Kidney epithelial cell (primary cell): ENCODE data around the gene TRAPPC2. TPM values are rescaled to one million over a fixed set of nuclear protein-coding genes. Genes with fewer than 3 reads are reported as not detected.
"Not testable (repeated sequence)": the region's sequence is repeated elsewhere in the genome, so short reads cannot be mapped to it uniquely, and the experiment has no call there.

Source experiments
- DNase-seq: peaks from one replicate; pipeline ENCODE4 v3.0.0-alpha.2; 2010; ENCODE audit warnings: low read depth
- H3K27me3 ChIP-seq: 2 replicates; pipeline ENCODE4 v1.6.0; 2011; ENCODE audit warnings: low read length; ENCODE audit not compliant: control insufficient read depth, insufficient read depth
- H3K36me3 ChIP-seq: 2 replicates; pipeline ENCODE4 v1.5.1; 2011; ENCODE audit warnings: low read length; ENCODE audit not compliant: control insufficient read depth, insufficient read depth
- H3K4me3 ChIP-seq: 2 replicates; pipeline ENCODE4 v1.5.1; 2011; ENCODE audit warnings: low read depth, mild to moderate bottlenecking, control low read depth, low read length
- total RNA-seq: library from RNA; depleted of rRNA; stranded (reverse); fragments of >200 nt; gene quantifications from 2 replicates; pipeline ENCODE4 v1.2.3, GENCODE V29; 2015
- TF ChIP-seq, protein P1 (sequence below): IDR thresholded peaks from 2 replicates; pipeline ENCODE4 v1.5.1; 2011; ENCODE audit warnings: mild to moderate bottlenecking, moderate library complexity, low read length, control low read depth, inconsistent platforms; ENCODE audit not compliant: insufficient read depth, poor library complexity, severe bottlenecking

Gene TRAPPC2
- total RNA-seq, 1 donor from 2014 or later: 19.7 TPM

DNA sequence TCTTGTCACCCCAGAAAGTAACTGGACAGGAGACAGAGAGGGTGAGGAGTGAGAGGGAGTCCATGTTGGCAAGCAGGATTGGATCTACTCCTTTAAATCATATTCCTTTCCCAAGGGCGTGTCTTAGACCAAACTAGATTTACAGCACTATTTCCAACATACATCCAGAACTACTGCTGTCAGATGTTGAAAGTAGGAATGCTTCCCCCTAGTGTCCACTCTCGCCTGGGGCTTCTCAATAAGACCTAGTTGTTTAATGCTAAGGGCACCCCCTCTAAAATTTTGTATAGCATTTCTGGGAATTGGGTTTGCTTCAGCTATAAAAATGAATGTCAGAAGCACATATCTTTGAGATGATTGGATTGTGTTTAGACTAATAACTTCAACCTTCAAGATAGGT lies 13.4 kb upstream of the TRAPPC2 start:
- DNase-seq: peak; percentile 21
- Histone ChIP-seq H3K36me3 (peaks cover 1% of the 10 kb centered on the region), H3K27me3 (no peaks in the 10 kb centered on the region), H3K4me3 (no peak overlapping the region)
- TF ChIP-seq, protein P1, sequence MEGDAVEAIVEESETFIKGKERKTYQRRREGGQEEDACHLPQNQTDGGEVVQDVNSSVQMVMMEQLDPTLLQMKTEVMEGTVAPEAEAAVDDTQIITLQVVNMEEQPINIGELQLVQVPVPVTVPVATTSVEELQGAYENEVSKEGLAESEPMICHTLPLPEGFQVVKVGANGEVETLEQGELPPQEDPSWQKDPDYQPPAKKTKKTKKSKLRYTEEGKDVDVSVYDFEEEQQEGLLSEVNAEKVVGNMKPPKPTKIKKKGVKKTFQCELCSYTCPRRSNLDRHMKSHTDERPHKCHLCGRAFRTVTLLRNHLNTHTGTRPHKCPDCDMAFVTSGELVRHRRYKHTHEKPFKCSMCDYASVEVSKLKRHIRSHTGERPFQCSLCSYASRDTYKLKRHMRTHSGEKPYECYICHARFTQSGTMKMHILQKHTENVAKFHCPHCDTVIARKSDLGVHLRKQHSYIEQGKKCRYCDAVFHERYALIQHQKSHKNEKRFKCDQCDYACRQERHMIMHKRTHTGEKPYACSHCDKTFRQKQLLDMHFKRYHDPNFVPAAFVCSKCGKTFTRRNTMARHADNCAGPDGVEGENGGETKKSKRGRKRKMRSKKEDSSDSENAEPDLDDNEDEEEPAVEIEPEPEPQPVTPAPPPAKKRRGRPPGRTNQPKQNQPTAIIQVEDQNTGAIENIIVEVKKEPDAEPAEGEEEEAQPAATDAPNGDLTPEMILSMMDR: peak; percentile 60

DNA sequence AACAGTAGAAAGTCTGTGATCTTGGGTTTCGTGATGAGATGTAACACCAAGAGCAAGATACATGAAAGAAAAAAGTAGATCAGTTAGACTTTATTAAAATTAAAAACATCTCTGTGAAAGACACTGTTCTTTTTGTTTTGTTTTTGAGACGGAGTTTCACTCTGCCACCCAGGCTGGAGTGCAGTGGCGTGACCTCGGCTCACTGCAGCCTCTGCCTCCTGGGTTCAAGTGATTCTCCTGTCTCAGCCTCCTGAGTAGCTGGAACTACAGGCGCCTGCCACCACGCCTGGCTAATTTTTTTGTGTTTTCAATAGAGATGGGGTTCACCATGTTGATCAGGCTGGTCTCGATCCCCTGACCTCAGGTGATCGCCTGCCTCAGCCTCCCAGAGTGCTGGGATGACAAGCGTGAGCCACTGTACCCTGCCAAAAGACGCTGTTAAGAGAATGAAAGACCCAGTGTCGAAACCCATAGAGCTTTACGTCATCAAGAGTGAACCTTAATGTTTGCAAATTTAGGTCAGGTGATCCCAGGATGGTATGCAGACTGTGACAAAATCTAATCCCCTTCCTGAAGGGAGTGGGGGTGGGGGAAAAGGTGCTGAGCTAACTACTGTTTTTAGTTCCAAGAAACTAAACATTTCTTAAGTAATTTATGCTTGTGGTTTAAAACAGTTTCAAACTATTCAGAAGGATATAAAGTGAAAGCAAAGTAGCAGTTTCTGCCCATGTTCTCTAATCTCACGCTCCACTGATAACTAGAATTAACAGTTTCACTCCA lies 8.2 kb upstream of the TRAPPC2 start:
- no peaks in the 10 kb centered on the region for H3K36me3 ChIP-seq
- TF ChIP-seq, protein P1: no peak
- DNase-seq: no peak
- no peaks in the 10 kb centered on the region for H3K27me3 ChIP-seq
- no peak overlapping the region for H3K4me3 ChIP-seq

DNA sequence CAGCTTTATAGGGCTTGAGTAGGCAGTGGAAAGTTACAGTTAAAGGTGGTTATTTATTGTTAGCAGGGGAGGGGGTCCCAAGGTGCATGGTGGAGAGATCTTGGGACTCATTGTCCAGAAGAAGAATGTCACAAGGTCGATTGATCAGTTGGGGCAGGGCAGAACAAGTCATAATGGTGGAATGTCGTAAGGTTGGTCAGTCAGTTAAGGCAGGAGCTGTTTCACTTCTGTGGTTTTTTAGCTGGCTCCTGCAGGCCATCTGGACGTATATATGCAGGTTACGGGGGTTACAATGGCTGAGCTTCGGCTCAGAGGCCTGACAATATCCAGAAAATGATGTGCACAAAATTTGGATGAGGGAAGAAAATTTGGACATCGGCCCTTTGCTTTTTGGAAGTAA lies 7.3 kb upstream of the TRAPPC2 start:
- H3K4me3 ChIP-seq: no peak overlapping the region
- no peaks in the 10 kb centered on the region for H3K36me3 ChIP-seq
- H3K27me3 ChIP-seq: no peaks in the 10 kb centered on the region
- TF ChIP-seq, protein P1: no peak
- no peak for DNase-seq

- Histone ChIP-seq H3K36me3 (no peaks in the 10 kb centered on the region), H3K4me3 (peak overlapping the region; percentile 91), H3K27me3 (no peaks in the 10 kb centered on the region)
- no peak for DNase-seq
- TF ChIP-seq, protein P1: no peak
Observed at GRCh38 chrX:13733506-13733905, 914 bp downstream of the TRAPPC2 start.

GRCh38 chrX:13732246-13733067 lies 2.0 kb downstream of the TRAPPC2 start:
- Histone ChIP-seq H3K36me3 (no peaks in the 10 kb centered on the region), H3K27me3 (no peaks in the 10 kb centered on the region), H3K4me3 (no peak overlapping the region)
- TF ChIP-seq, protein P1: no peak
- DNase-seq: peak; percentile 5

- H3K27me3 ChIP-seq, DNase-seq, H3K4me3 ChIP-seq, H3K36me3 ChIP-seq: not testable (repeated sequence)
Observed at GRCh38 chrX:13730523-13730922, 3.9 kb downstream of the TRAPPC2 start.

- H3K36me3 ChIP-seq, DNase-seq, H3K27me3 ChIP-seq, H3K4me3 ChIP-seq: not testable (repeated sequence)
Observed at GRCh38 chrX:13726583-13726982, 7.8 kb downstream of the TRAPPC2 start.

- H3K4me3 ChIP-seq, H3K36me3 ChIP-seq, DNase-seq, H3K27me3 ChIP-seq: not testable (repeated sequence)
Observed at GRCh38 chrX:13724878-13725277, 9.5 kb downstream of the TRAPPC2 start.
